Suprapubic skin (tissue), 3 donors: ENCODE data around the gene EPB41.
"Not testable (repeated sequence)": the region's sequence is repeated elsewhere in the genome, so short reads cannot be mapped to it uniquely, and the experiment has no call there.

Experiments used
- CTCF ChIP-seq, 2 donors: fragments of 200-600 bp in 1 of 2; fragments of 450-650 bp in 1 of 2; sonication (generic) in 1 of 2; IDR thresholded peaks; one replicate each; pipeline ENCODE4 v1.5.1; 2016 to 2019; ENCODE audit warnings: antibody characterized with exemption in 2 of 2, mild to moderate bottlenecking in 1 of 2, moderate library complexity in 1 of 2
- POLR2A ChIP-seq, 2 donors: fragments of 450-650 bp; IDR thresholded peaks; one replicate each; pipeline ENCODE4 v1.6.1; 2017; ENCODE audit warnings: antibody characterized with exemption in 2 of 2, mild to moderate bottlenecking in 2 of 2, moderate library complexity in 2 of 2

GRCh38 chr1:29150346-29150745 lies 236.0 kb downstream of the EPB41 start:
- not testable (repeated sequence) for TF ChIP-seq POLR2A, CTCF (IDR thresholded peaks at IDR 0.05)
